DMS114 treated with DMSO at 0.1 percent for 48 hours (cell line): ENCODE results near the gene SSX2B.
"Not testable (repeated sequence)": the region's sequence is repeated elsewhere in the genome, so short reads cannot be mapped to it uniquely, and the experiment has no call there.

ENCODE experiments used
- DNase-seq: peaks from one replicate; lab custom pipeline; 2025; ENCODE audit not compliant: unreplicated experiment; lab: John Stamatoyannopoulos, UW

The SSX2B gene, protein sequence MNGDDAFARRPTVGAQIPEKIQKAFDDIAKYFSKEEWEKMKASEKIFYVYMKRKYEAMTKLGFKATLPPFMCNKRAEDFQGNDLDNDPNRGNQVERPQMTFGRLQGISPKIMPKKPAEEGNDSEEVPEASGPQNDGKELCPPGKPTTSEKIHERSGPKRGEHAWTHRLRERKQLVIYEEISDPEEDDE

DNA sequence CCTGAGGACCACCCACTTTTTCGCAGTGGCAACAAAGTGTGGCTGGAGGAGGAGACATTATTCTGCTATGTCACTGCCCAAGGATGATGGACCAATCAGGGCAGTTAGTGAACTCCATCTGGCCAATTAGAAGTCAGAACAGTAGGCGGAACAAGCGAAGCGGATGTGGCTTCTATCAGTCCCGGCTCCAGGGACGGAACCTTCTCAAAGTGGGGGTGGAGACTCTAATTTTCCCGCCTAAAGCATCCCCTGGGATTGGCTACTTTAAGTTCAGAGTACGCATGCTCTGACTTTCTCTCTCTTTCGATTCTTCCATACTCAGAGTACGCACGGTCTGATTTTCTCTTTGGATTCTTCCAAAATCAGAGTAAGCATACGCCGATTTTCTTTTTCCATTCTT is at the start of gene SSX2B:
Gene SSX2B, plus strand, starts transcription at position 301 of the 400 bp plus-strand sequence. CDS start 1,429 bp downstream, outside the sequence.
- not testable (repeated sequence) for DNase-seq

- not testable (repeated sequence) for DNase-seq
Measured at GRCh38 chrX:52707078-52707477, 44.0 kb upstream of the SSX2B start, which contains the start of gene SSX2. SSX2 (minus strand) TSS chrX:52707178; CDS start chrX:52705749, 1,429 bp downstream.

- DNase-seq: not testable (repeated sequence)
Measured at GRCh38 chrX:52765983-52766382, 14.9 kb downstream of the SSX2B start.

GRCh38 chrX:52773504-52773903 is 22.5 kb downstream of the SSX2B start:
- DNase-seq: not testable (repeated sequence)

GRCh38 chrX:52797327-52797726 is 46.3 kb downstream of the SSX2B start, which contains the start of gene SPANXN5:
SPANXN5 (minus strand) TSS chrX:52797427; CDS start chrX:52797348, 79 bp downstream.
- not testable (repeated sequence) for DNase-seq

- DNase-seq: not testable (repeated sequence)
Measured at GRCh38 chrX:52804876-52805275, 53.8 kb downstream of the SSX2B start.
